Left lung (tissue), 10 donors: ENCODE results near the gene ARAP1. TPM values are rescaled to one million over a fixed set of nuclear protein-coding genes. Genes with fewer than 3 reads are reported as not detected.

ENCODE experiments used
- ATAC-seq: fragments of 200-7000 bp; cut with Tn5 transposase; one replicate; pipeline ENCODE4 v1.9.1; 2020; ENCODE audit warnings: moderate library complexity
- DNase-seq, 4 donors: peaks; one replicate each; pipeline ENCODE4 v3.0.0-alpha.2; 2013 to 2020
- H3K27ac ChIP-seq, 2 donors: fragments of 200-600 bp; sonication (generic) in 1 of 2; one replicate each; pipeline versions ENCODE4 v1.5.0 to v1.8.0; 2020 to 2021
- H3K27me3 ChIP-seq, 2 donors: fragments of 200-600 bp; sonication (generic) in 1 of 2; one replicate each; pipeline versions ENCODE4 v1.5.0 to v1.8.0; 2020 to 2021
- H3K36me3 ChIP-seq, 2 donors: fragments of 200-600 bp; sonication (generic) in 1 of 2; one replicate each; pipeline versions ENCODE4 v1.5.0 to v1.8.0; 2020 to 2021
- H3K4me1 ChIP-seq, 2 donors: fragments of 200-600 bp; one replicate each; pipeline ENCODE4 v1.8.0; 2021
- H3K4me3 ChIP-seq, 2 donors: fragments of 200-600 bp; sonication (generic) in 1 of 2; one replicate each; pipeline versions ENCODE4 v1.5.0 to v1.8.0; 2020 to 2021; ENCODE audit warnings: mild to moderate bottlenecking in 1 of 2
- H3K9me3 ChIP-seq, 2 donors: fragments of 200-600 bp; sonication (generic) in 1 of 2; one replicate each; pipeline versions ENCODE4 v1.5.0 to v1.8.0; 2020 to 2021
- CTCF ChIP-seq, 2 donors: fragments of 200-600 bp; sonication (generic) in 1 of 2; IDR thresholded peaks; one replicate each; pipeline versions ENCODE4 v1.5.0 to v1.8.0; 2021; ENCODE audit warnings: antibody characterized with exemption in 2 of 2
- intact Hi-C, 2 donors: fragments of 100-400 bp; cut with DNase I; formaldehyde crosslinking; loops; one replicate each; pipeline versions ENCODE4 v1.11.2 to v1.14.2; 2022
- polyA plus RNA-seq, 6 donors: library from polyadenylated mRNA; unstranded; fragments of 120-200 nt; gene quantifications; one replicate each; pipeline ENCODE4 v1.2.1, GENCODE V29; 2013; ENCODE audit not compliant: insufficient read length in 6 of 6
- total RNA-seq, 2 donors: library from RNA; stranded (reverse); fragmentation: NEBNext Ultra II Directional; extraction: Animal tissue kit (Norgen Biotek cat#: 25700); gene quantifications; one replicate each; pipeline ENCODE4 v1.2.1, GENCODE V29; 2021
- donor health status: DM: no; HTN: yes; CAD: no.
- donor health status: DM: no; HTN: no; CAD: no.

Gene ARAP1
- total and polyA plus RNA-seq, 8 donors = 80.0 to 222 (median 97.7) TPM

- Histone ChIP-seq H3K4me3 (no peak overlapping the region), H3K4me1 (peaks cover 8 to 17% of the 10 kb centered on the region in 2 donors), H3K27me3 (peaks cover 0 to 27% of the 10 kb centered on the region in 2 donors), H3K9me3 (no peaks in the 10 kb centered on the region), H3K36me3 (peaks cover 0 to 50% of the 10 kb centered on the region in 2 donors), H3K27ac (no peak overlapping the region)
- no peak for ATAC-seq
- TF ChIP-seq CTCF (IDR thresholded peaks at IDR 0.05) = no peak
- intact Hi-C loops = no loop called here
- DNase-seq = no peak
These were observed 69.4 kb downstream of the ARAP1 start for GRCh38 chr11:72682858-72683243.

- intact Hi-C loops = no loop called here
- no peak overlapping the region for H3K27ac ChIP-seq
- H3K4me3 ChIP-seq = no peak overlapping the region
- TF ChIP-seq CTCF (IDR thresholded peaks at IDR 0.05) = no peak
- H3K9me3 ChIP-seq = no peaks in the 10 kb centered on the region
- H3K4me1 ChIP-seq = peaks cover 8 to 17% of the 10 kb centered on the region in 2 donors
- ATAC-seq = no peak
- H3K27me3 ChIP-seq = peaks cover 0 to 32% of the 10 kb centered on the region in 2 donors
- H3K36me3 ChIP-seq = peaks cover 0 to 45% of the 10 kb centered on the region in 2 donors
- no peak for DNase-seq
These were observed 69.9 kb downstream of the ARAP1 start for GRCh38 chr11:72682238-72682857.

GRCh38 chr11:72681226-72682153, 70.7 kb downstream of the ARAP1 start:
- Histone ChIP-seq H3K36me3 (peaks cover 0 to 37% of the 10 kb centered on the region in 2 donors), H3K27me3 (peaks cover 0 to 41% of the 10 kb centered on the region in 2 donors), H3K9me3 (no peaks in the 10 kb centered on the region), H3K4me3 (no peak overlapping the region), H3K4me1 (peaks cover 13% of the 10 kb centered on the region in 2 donors), H3K27ac (no peak overlapping the region)
- no peak for TF ChIP-seq CTCF (IDR thresholded peaks at IDR 0.05)
- DNase-seq (peak in 1 of 4 donors; percentile 38), ATAC-seq (peak; percentile 56)
- intact Hi-C loops = no loop called here

- H3K4me1 ChIP-seq = peaks cover 13% of the 10 kb centered on the region in 2 donors
- intact Hi-C loops = no loop called here
- H3K36me3 ChIP-seq = peaks cover 0 to 29% of the 10 kb centered on the region in 2 donors
- TF ChIP-seq CTCF (IDR thresholded peaks at IDR 0.05) = no peak
- DNase-seq (no peak), ATAC-seq (no peak)
- no peak overlapping the region for H3K27ac ChIP-seq
- no peaks in the 10 kb centered on the region for H3K9me3 ChIP-seq
- H3K27me3 ChIP-seq = peaks cover 0 to 49% of the 10 kb centered on the region in 2 donors
- no peak overlapping the region for H3K4me3 ChIP-seq
These were observed 71.5 kb downstream of the ARAP1 start for GRCh38 chr11:72680624-72681158.

- H3K9me3 ChIP-seq = no peaks in the 10 kb centered on the region
- no peak overlapping the region for H3K4me3 ChIP-seq
- DNase-seq (no peak), ATAC-seq (no peak)
- H3K4me1 ChIP-seq = peaks cover 6 to 7% of the 10 kb centered on the region in 2 donors
- no peak for TF ChIP-seq CTCF (IDR thresholded peaks at IDR 0.05)
- H3K27ac ChIP-seq = no peak overlapping the region
- H3K27me3 ChIP-seq = peaks cover 0 to 57% of the 10 kb centered on the region in 2 donors
- peaks cover 0 to 20% of the 10 kb centered on the region in 2 donors for H3K36me3 ChIP-seq
- intact Hi-C loops = loop anchor here in 1 of 2 donors (10.0 kb wide), 1 partner anchor 205 kb away; no protein-coding TSS in a partner anchor
These were observed 72.3 kb downstream of the ARAP1 start for GRCh38 chr11:72679869-72680268.
